DOHH2 (cell line): Measurements from ENCODE around the gene ATP6V0D1.

ENCODE experiments used
- CTCF ChIP-seq: fragments of 200-600 bp; sonication (generic); IDR thresholded peaks from one replicate; pipeline ENCODE4 v1.5.1; 2014; ENCODE audit warnings: antibody characterized with exemption, mild to moderate bottlenecking, low read depth, low read length; ENCODE audit not compliant: poor library complexity, severe bottlenecking
- EZH2phosphoT487 ChIP-seq: fragments of 200-600 bp; sonication (generic); IDR thresholded peaks from 2 replicates; pipeline ENCODE4 v1.6.1; 2017; ENCODE audit warnings: borderline replicate concordance, mild to moderate bottlenecking, antibody characterized with exemption, low read length, moderate library complexity, mixed read lengths

DNA sequence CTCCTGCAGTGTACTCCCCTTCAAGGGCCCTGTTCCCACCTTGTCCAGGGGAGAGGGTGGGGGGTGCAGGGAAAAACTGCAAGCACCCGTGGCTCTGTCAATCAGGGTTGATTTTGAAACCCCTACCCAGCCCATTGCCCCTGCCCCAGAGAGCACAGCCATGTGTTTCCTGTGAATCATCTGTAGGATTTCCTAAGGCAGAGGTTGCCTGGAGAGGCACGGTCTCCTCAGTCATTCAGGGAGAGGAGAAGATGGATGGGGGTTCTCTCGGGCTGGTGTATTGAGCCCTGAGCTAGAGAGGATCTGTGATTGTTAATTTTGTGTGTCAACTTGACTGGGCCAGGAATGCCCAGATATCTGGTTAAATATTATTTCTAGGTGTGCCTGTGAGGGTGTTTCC, 5.8 kb upstream of the ATP6V0D1 start:
- TF ChIP-seq CTCF (no peak), EZH2phosphoT487 (no peak)
